GM13976 (cell line): ENCODE data around the gene RALGDS.

Experiments
- DNase-seq: peaks from one replicate; pipeline ENCODE4 v3.0.0; 2012; ENCODE audit warnings: low spot score
- in situ Hi-C: fragments of 300-500 bp; cut with MboI; formaldehyde crosslinking; loops from one replicate; pipeline ENCODE4 v1.12.0; 2022; ENCODE audit warnings: low sequenced_read_pairs, mixed read lengths, inconsistent platforms; ENCODE audit not compliant: unreplicated experiment
- TF ChIP-seq, protein P1 (sequence below): IDR thresholded peaks from 2 replicates; pipeline ENCODE4 v1.5.1; 2012; ENCODE audit warnings: borderline replicate concordance, mild to moderate bottlenecking; ENCODE audit not compliant: insufficient read depth; ENCODE audit errors: extremely low read depth, missing control alignments, control extremely low read depth

RALGDS gene

DNA sequence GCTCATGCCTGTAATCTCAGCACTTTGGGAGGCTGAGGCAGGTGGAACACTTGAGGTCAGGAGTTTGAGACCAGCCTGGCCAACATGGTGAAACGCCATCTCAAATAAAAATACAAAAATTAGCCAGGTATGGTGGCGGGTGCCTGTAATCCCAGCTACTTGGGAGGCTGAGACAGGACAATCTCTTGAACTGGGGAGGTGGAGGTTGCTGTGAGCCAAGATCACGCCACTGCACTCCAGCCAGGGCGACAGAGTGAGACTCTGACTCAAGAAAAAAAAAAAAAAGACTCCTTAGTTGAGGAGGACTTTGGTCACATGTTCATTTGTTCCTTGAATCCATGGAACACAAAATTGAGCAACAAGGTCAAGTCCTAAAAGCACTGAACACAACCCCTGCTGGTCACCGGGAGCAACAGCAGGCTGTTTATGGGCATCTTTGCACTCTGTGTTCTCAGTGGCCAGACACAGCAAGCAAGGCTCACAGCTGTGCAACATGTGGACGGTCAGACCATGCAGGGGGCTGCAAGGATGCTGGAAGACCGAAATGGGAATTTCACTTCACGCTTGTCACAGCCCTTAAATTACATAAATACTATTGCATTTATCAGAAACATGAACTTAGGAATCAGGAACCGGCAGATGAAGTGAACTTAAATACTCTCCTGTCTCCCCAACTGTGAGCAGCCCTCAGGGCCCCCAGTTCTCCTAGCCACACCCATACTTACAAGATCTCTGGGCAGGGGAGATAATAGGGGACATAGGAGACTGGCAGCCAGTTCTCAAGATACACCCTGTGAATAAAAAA, 39.9 kb upstream of the RALGDS start:
- in situ Hi-C loops = no loop called here
- TF ChIP-seq, protein P1, sequence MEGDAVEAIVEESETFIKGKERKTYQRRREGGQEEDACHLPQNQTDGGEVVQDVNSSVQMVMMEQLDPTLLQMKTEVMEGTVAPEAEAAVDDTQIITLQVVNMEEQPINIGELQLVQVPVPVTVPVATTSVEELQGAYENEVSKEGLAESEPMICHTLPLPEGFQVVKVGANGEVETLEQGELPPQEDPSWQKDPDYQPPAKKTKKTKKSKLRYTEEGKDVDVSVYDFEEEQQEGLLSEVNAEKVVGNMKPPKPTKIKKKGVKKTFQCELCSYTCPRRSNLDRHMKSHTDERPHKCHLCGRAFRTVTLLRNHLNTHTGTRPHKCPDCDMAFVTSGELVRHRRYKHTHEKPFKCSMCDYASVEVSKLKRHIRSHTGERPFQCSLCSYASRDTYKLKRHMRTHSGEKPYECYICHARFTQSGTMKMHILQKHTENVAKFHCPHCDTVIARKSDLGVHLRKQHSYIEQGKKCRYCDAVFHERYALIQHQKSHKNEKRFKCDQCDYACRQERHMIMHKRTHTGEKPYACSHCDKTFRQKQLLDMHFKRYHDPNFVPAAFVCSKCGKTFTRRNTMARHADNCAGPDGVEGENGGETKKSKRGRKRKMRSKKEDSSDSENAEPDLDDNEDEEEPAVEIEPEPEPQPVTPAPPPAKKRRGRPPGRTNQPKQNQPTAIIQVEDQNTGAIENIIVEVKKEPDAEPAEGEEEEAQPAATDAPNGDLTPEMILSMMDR = peak; percentile 63
- DNase-seq = peak; percentile 83

DNA sequence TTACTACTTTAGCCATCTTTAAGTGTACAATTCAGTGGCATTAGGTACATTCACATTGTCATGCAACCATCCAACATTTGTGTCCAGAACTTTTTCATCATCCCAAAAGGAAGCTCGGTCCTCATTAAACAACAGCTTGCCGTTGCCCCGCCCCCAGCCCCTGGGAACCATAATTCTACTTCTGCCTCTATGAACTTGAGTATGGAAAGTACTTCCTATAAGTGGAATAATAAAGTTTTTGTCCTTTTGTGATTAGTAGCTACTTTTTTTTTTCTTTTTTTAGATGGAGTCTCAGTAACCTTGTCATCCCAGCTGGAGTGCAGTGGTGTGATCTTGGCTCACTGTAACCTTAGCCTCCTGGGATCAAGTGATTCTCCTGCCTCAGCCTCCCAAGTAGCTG, 37.7 kb upstream of the RALGDS start:
- DNase-seq = no peak
- in situ Hi-C loops = no loop called here
- TF ChIP-seq, protein P1 = no peak

DNA sequence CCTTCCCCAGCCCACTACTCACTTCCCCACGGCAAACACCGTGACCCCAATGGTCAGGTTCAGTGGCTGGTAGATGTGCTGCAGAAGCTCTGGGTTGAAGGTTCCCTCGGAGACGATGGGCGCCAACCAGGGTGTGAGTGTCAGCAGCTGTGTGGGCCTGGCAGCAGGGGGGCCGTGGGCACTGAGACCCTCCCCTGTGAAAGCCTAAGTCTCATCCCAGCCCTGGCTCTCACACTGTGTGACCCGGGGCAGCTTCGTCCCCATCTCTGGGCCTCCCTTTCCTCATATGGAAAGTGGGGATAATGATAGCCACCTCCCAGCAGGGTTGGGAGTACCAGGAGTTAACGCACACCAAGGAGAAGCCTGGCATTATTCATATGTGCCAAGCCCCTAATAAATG, 34.1 kb upstream of the RALGDS start:
- in situ Hi-C loops = no loop called here
- TF ChIP-seq, protein P1 = no peak
- DNase-seq = no peak

DNA sequence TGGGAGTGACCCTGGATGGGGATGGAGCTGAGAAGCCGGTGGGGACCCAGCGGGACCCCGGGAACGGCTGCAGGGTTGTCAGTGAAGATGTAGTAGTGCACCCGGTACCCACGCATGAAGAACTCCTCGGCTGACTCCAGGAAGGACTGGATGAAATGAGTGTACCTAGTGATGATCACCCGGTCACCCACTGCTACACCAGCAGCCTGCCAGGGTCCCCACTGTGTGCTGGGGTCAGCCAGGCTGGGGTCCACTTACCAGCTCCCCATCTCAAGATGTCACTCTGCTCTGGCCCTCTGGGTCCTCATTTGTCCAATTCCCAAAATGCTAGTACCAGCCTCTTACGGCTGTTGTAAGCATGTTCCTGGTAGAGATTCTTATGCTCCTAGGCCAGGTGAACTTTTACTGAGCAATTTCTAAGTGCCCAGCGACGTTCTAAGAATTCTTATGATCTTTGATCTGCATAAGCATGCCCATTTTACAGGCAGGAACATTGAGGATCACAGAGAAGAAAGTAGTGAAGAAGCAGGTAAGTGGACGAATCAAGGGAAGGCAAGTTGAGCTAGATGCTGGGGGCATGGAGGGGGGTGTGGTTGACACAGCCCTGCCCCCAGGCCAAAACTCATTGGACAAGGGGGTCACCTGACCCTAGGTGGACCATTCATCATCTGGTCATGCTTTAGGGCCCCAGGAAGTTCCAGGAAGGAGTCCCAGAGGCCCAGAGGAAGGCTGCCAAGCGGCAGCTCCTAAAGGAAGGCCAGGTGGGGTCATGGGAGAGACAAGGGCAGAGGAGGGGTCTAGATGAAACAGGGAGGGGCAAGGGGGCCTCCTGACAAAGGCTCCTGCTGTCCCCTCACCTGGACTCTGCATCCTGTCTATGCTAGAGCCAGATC, 33.3 kb upstream of the RALGDS start:
- no peak for DNase-seq
- TF ChIP-seq, protein P1 = no peak
- in situ Hi-C loops = no loop called here

DNA sequence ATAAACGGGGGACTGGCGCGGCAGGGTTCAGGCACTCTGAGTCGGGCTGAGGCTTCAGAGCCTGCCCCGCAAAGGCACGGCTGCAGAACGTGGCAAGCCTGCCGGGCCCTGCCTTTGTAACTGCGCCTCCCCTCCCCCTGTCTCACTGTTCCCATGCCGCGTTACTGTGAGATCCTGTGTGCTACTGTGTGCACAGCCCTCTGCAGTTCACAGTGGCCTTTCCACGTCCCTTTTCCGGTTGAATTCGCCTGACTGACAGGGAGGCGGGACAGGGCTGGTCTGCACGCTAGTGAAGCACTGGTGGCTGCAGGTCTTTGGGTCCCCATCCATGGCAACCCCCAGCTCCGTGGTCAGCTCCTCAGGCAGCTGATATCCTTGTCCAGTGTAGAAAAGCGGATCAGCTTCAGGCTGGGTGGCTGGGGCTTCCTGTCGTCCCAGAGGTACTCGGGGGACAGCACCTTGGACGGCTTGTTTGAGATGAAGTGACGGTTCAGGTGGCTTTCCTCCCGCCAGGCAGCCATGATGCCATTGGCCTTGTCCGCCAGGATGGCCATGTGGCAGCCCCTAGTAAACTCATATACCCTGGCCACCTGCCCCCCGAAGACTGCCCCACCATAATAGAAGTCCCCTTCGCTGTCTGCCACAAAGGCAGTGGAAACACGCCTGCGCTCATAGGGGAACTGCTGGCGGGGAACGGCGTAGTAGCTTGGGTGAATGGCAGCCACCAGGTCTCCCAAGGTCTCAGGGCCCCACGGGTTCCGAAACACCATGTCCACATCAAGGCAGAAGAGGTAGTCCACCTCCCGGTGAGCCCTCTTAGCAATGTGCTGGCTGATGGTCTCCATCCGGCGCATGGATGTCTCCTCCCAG, 32.4 kb upstream of the RALGDS start:
- DNase-seq = no peak
- TF ChIP-seq, protein P1 = no peak
- in situ Hi-C loops = no loop called here
